PC-3 (cell line): ENCODE results near the gene PML. TPM values are rescaled to one million over a fixed set of nuclear protein-coding genes. Genes with fewer than 3 reads are reported as not detected.

Source experiments
- ATAC-seq: fragments of 200-7000 bp; cut with Tn5 transposase; 2 replicates; pipeline ENCODE4 v1.9.1; 2020; ENCODE audit warnings: mild to moderate bottlenecking, moderate library complexity
- BruUV-seq: library from RNA; stranded (reverse); fragments of 400-500 nt; replicated peaks from 2 replicates; lab custom pipeline; 2021; lab: Mats Ljungman, UMichigan
- CTCF ChIA-PET: fragments of 300-600 bp; sonication (Branson Sonifier 250); formaldehyde crosslinking; loops from one replicate; lab custom pipeline; 2022; ENCODE audit warnings: antibody characterized with exemption; lab: Charles Lee
- POLR2A ChIA-PET: fragments of 300-600 bp; sonication (Branson Sonifier 250); formaldehyde crosslinking; loops from one replicate; lab custom pipeline; 2022; ENCODE audit warnings: antibody characterized with exemption; ENCODE audit not compliant: unreplicated experiment; lab: Charles Lee
- DNase-seq: peaks from one replicate; pipeline ENCODE4 v3.0.0-alpha.2; 2015
- H2AFZ ChIP-seq: fragments of 300-600 bp; sonication (generic); 2 replicates; pipeline ENCODE4 v1.6.0; 2016; ENCODE audit warnings: antibody characterized with exemption, low read length
- H3F3A ChIP-seq: fragments of 300-600 bp; sonication (generic); one replicate; pipeline ENCODE4 v1.6.0; 2017; ENCODE audit warnings: antibody characterized with exemption, low read length, control low read depth, mild to moderate bottlenecking; ENCODE audit not compliant: unreplicated experiment
- H3K27ac ChIP-seq: fragments of 300-600 bp; sonication (generic); 2 replicates; pipeline ENCODE4 v1.5.1; 2016; ENCODE audit warnings: mild to moderate bottlenecking, low read length
- H3K27me3 ChIP-seq: fragments of 300-600 bp; sonication (generic); 2 replicates; pipeline ENCODE4 v1.6.1; 2016; ENCODE audit warnings: low read length, mixed read lengths
- H3K36me3 ChIP-seq: fragments of 300-600 bp; sonication (generic); 2 replicates; pipeline ENCODE4 v1.6.1; 2016; ENCODE audit warnings: low read depth, mixed run types, low read length, mixed read lengths
- H3K4me1 ChIP-seq: fragments of 300-600 bp; sonication (generic); 2 replicates; pipeline ENCODE4 v1.5.1; 2016; ENCODE audit warnings: low read length; ENCODE audit not compliant: insufficient read depth
- H3K4me2 ChIP-seq: fragments of 300-600 bp; sonication (generic); 2 replicates; pipeline ENCODE4 v1.6.0; 2016; ENCODE audit warnings: low read length
- H3K4me3 ChIP-seq: fragments of 300-600 bp; sonication (generic); 2 replicates; pipeline ENCODE4 v1.5.1; 2016; ENCODE audit warnings: mild to moderate bottlenecking, low read length, mixed read lengths
- H3K79me2 ChIP-seq: fragments of 300-600 bp; sonication (generic); 2 replicates; pipeline ENCODE4 v1.6.1; 2017; ENCODE audit warnings: low read length, mixed read lengths
- H3K9ac ChIP-seq: fragments of 300-600 bp; sonication (generic); 2 replicates; pipeline ENCODE4 v1.6.0; 2016; ENCODE audit warnings: mild to moderate bottlenecking, low read length
- H3K9me2 ChIP-seq: fragments of 300-600 bp; sonication (generic); replicated peaks from 2 replicates; pipeline ENCODE4 v1.6.1; 2016; ENCODE audit warnings: mixed run types, low read length, mixed read lengths
- H3K9me3 ChIP-seq: fragments of 300-600 bp; sonication (generic); 2 replicates; pipeline ENCODE4 v1.6.1; 2016; ENCODE audit warnings: low read length, mixed read lengths
- H4K20me1 ChIP-seq: fragments of 300-600 bp; sonication (generic); 2 replicates; pipeline ENCODE4 v1.6.1; 2016; ENCODE audit warnings: low read length, mixed read lengths
- CTCF ChIP-seq: fragments of 300-600 bp; sonication (generic); conservative IDR thresholded peaks from 2 replicates; pipeline ENCODE4 v1.5.1; 2017; ENCODE audit warnings: antibody characterized with exemption, low read depth, mild to moderate bottlenecking, low read length
- EZH2 ChIP-seq: fragments of 300-600 bp; sonication (generic); IDR thresholded peaks from one replicate; pipeline ENCODE4 v1.6.1; 2017; ENCODE audit warnings: antibody characterized with exemption, mild to moderate bottlenecking, low read length; ENCODE audit not compliant: unreplicated experiment
- EZH2phosphoT487 ChIP-seq: fragments of 300-600 bp; sonication (generic); IDR thresholded peaks from 2 replicates; pipeline ENCODE4 v1.6.1; 2018; ENCODE audit warnings: mild to moderate bottlenecking, antibody characterized with exemption, low read length, borderline replicate concordance
- intact Hi-C: fragments of 100-400 bp; cut with micrococcal nuclease; formaldehyde crosslinking; loops from 2 replicates; pipeline ENCODE4 v1.9.0; 2023
- total RNA-seq: library from RNA; depleted of rRNA; stranded (reverse); fragments of >200 nt; gene quantifications from 2 replicates; pipeline ENCODE4 v1.2.3, GENCODE V29; 2014

Gene PML
- total RNA-seq, 1 experiment from 2014 or later: 18.7 TPM

GRCh38 chr15:73993211-73993994, 1.1 kb upstream of the PML start:
- Histone ChIP-seq H3K79me2 (peaks cover 38% of the 10 kb centered on the region), H3K4me2 (peak overlapping the region; percentile 96), H3K9ac (no peak overlapping the region), H3K27ac (no peak overlapping the region), H2AFZ (no peak overlapping the region), H3K4me3 (peak overlapping the region; percentile 84; the same call in 1 of the 2 replicates), H3F3A (no peaks in the 10 kb centered on the region), H4K20me1 (no peaks in the 10 kb centered on the region), H3K27me3 (no peaks in the 10 kb centered on the region), H3K9me2 (no peaks in the 10 kb centered on the region), H3K9me3 (no peaks in the 10 kb centered on the region), H3K36me3 (no peaks in the 10 kb centered on the region), H3K4me1 (peaks cover 53% of the 10 kb centered on the region)
- ATAC-seq (no peak), DNase-seq (no peak)
- TF ChIP-seq CTCF: no peak
- TF ChIP-seq EZH2: no peak
- TF ChIP-seq EZH2phosphoT487: no peak
- BruUV-seq: no TSS peak
- CTCF ChIA-PET: no interaction called here
- POLR2A ChIA-PET: interaction anchor here (0.7 kb wide), 1 partner anchor 14 kb away, joined by 4 read pairs; no protein-coding TSS in a partner anchor
- intact Hi-C loops: loop anchor here (5.0 kb wide), 1 partner anchor 54 kb away; no protein-coding TSS in a partner anchor

- H3K9ac ChIP-seq: peak overlapping the region; percentile 70
- peak overlapping the region; percentile 87 for H2AFZ ChIP-seq
- TSS peak; percentile 57 for BruUV-seq
- 0 out of 2 replicates have a peak, but pooled peaks cover 3% of the 10 kb centered on the region for H3K36me3 ChIP-seq
- ChIA-PET POLR2A (interaction anchor here (0.5 to 0.7 kb wide), 2 partner anchors 17 to 22 kb away, joined by 3 to 4 read pairs; no protein-coding TSS in a partner anchor), CTCF (interaction anchor here (1.0 to 1.1 kb wide), 2 partner anchors 22 to 42 kb away, joined by 5 to 6 read pairs; no protein-coding TSS in a partner anchor)
- peaks cover 40% of the 10 kb centered on the region for H3K79me2 ChIP-seq
- H3K4me1 ChIP-seq: peaks cover 37% of the 10 kb centered on the region
- no peaks in the 10 kb centered on the region for H3K9me3 ChIP-seq
- H3K27ac ChIP-seq: peak overlapping the region; percentile 6; the same call in 1 of the 2 replicates
- DNase-seq (no peak), ATAC-seq (peak; percentile 4; the same call in 1 of the 2 replicates)
- intact Hi-C loops: loop anchor here (5.0 kb wide), 1 partner anchor 52 kb away; no protein-coding TSS in a partner anchor
- no peaks in the 10 kb centered on the region for H3F3A ChIP-seq
- H4K20me1 ChIP-seq: no peaks in the 10 kb centered on the region
- no peaks in the 10 kb centered on the region for H3K9me2 ChIP-seq
- H3K4me3 ChIP-seq: peak overlapping the region; percentile 84
- TF ChIP-seq EZH2: no peak
- TF ChIP-seq CTCF: no peak
- TF ChIP-seq EZH2phosphoT487: no peak
- no peaks in the 10 kb centered on the region for H3K27me3 ChIP-seq
- peak overlapping the region; percentile 96 for H3K4me2 ChIP-seq
Observed at GRCh38 chr15:73994912-73995622, 551 bp downstream of the PML start.
